H1 (cell line): ENCODE measurements around the gene FBN1. TPM values are rescaled to one million over a fixed set of nuclear protein-coding genes. Genes with fewer than 3 reads are reported as not detected.

Experiments used
- CTCF ChIA-PET: fragments of 300-600 bp; sonication (Branson Sonifier 250); formaldehyde crosslinking; loops from one replicate; lab custom pipeline; 2021; ENCODE audit not compliant: partially characterized antibody; lab: Charles Lee
- POLR2A ChIA-PET: fragments of 300-600 bp; sonication (Branson Sonifier 250); formaldehyde crosslinking; loops from one replicate; lab custom pipeline; 2021; ENCODE audit warnings: inconsistent platforms; ENCODE audit not compliant: partially characterized antibody; lab: Charles Lee
- DNase-seq, 2 experiments: peaks; one replicate each; pipeline versions ENCODE4 v3.0.0 to v3.0.0-alpha.2; 2010 to 2022; ENCODE audit warnings: low spot score in 2 of 2, low read depth in 1 of 2, mixed read lengths in 1 of 2
- FAIRE-seq: peaks from 2 replicates; lab custom pipeline; 2011; peaks lifted over from hg19 to GRCh38; lab: Jason Lieb, UNC
- H2AFZ ChIP-seq: 2 replicates; pipeline ENCODE4 v1.8.1; 2012; ENCODE audit warnings: low read length, inconsistent platforms
- H2AK5ac ChIP-seq: 2 replicates; pipeline ENCODE4 v1.6.1; 2013; ENCODE audit warnings: low read depth, low read length
- H2BK120ac ChIP-seq: replicated peaks from 2 replicates; pipeline ENCODE3; 2013; ENCODE audit warnings: low read depth, low read length, inconsistent platforms
- H2BK12ac ChIP-seq: 2 replicates; pipeline ENCODE4 v1.6.1; 2013; ENCODE audit warnings: low read depth, low read length
- H2BK15ac ChIP-seq: 2 replicates; pipeline ENCODE4 v1.6.1; 2013; ENCODE audit warnings: low read length
- H2BK20ac ChIP-seq: 2 replicates; pipeline ENCODE4 v1.6.1; 2013; ENCODE audit warnings: low read length
- H2BK5ac ChIP-seq: 2 replicates; pipeline ENCODE4 v1.6.1; 2013; ENCODE audit warnings: low read depth, low read length
- H3K14ac ChIP-seq: 2 replicates; pipeline ENCODE4 v1.6.1; 2013; ENCODE audit warnings: inconsistent platforms; ENCODE audit not compliant: insufficient read length
- H3K18ac ChIP-seq: 2 replicates; pipeline ENCODE4 v1.6.1; 2013; ENCODE audit warnings: low read length; ENCODE audit errors: extremely low read depth
- H3K23ac ChIP-seq: 2 replicates; pipeline ENCODE4 v1.6.1; 2013; ENCODE audit warnings: inconsistent platforms; ENCODE audit not compliant: insufficient read length
- H3K23me2 ChIP-seq: 2 replicates; pipeline ENCODE4 v1.6.1; 2013; ENCODE audit warnings: low read depth, low read length
- H3K27ac ChIP-seq: 2 replicates; pipeline ENCODE4 v1.6.1; 2011; ENCODE audit warnings: low read depth, low read length, inconsistent platforms
- H3K27me3 ChIP-seq, 4 experiments: replicated peaks in 1 of 4; 1 replicate in 1 of 4; 2 replicates in 3 of 4; pipeline versions ENCODE4 v1.6.1 to v1.8.1; 2011 to 2013; ENCODE audit warnings: low read length in 3 of 4, mild to moderate bottlenecking in 3 of 4, inconsistent platforms in 2 of 4, mixed read lengths in 2 of 4, moderate library complexity in 1 of 4; ENCODE audit not compliant: control insufficient read depth in 3 of 4, insufficient read depth in 3 of 4; ENCODE audit errors: extremely low read depth in 1 of 4
- H3K36me3 ChIP-seq, 4 experiments: 2 replicates each; pipeline versions ENCODE4 v1.6.1 to v1.8.1; 2011 to 2013; ENCODE audit warnings: mild to moderate bottlenecking in 4 of 4, low read length in 3 of 4, moderate library complexity in 2 of 4, control low read depth in 1 of 4, inconsistent platforms in 1 of 4; ENCODE audit not compliant: insufficient read depth in 4 of 4, control insufficient read depth in 2 of 4
- H3K4ac ChIP-seq: replicated peaks from 2 replicates; pipeline ENCODE3; 2013; ENCODE audit warnings: low read length, low read depth, mixed read lengths, inconsistent platforms; ENCODE audit not compliant: insufficient read length
- H3K4me1 ChIP-seq, 4 experiments: replicated peaks in 1 of 4; 1 replicate in 1 of 4; 2 replicates in 3 of 4; pipeline versions ENCODE4 v1.6.1 to v1.8.1; 2011 to 2013; ENCODE audit warnings: low read length in 3 of 4, inconsistent platforms in 2 of 4, mixed read lengths in 1 of 4; ENCODE audit not compliant: insufficient read depth in 4 of 4, control insufficient read depth in 3 of 4
- H3K4me2 ChIP-seq, 2 experiments: 2 replicates each; pipeline versions ENCODE4 v1.6.1 to v1.8.1; 2011 to 2013; ENCODE audit warnings: low read depth in 2 of 2, low read length in 2 of 2, control low read depth in 1 of 2, inconsistent platforms in 1 of 2, mild to moderate bottlenecking in 1 of 2; ENCODE audit not compliant: insufficient read depth in 1 of 2
- H3K4me3 ChIP-seq, 4 experiments: fragments of 200-600, 300-600 bp in 1 of 4; sonication (generic), shearing (Covaris generic), sonication (Bioruptor Twin) in 1 of 4; 2 replicates each; pipeline versions ENCODE4 v1.5.1 to v1.8.1; 2011 to 2016; ENCODE audit warnings: low read length in 4 of 4, low read depth in 3 of 4, control low read depth in 2 of 4, inconsistent platforms in 2 of 4, mild to moderate bottlenecking in 2 of 4, mixed read lengths in 1 of 4, moderate library complexity in 1 of 4; ENCODE audit not compliant: insufficient read depth in 2 of 4; ENCODE audit errors: extremely low read depth in 1 of 4
- H3K56ac ChIP-seq: replicated peaks from 2 replicates; pipeline ENCODE3; 2013; ENCODE audit warnings: low read depth, mild to moderate bottlenecking, mixed read lengths, low read length, inconsistent platforms; ENCODE audit not compliant: insufficient read length
- H3K79me1 ChIP-seq: 2 replicates; pipeline ENCODE4 v1.6.1; 2013; ENCODE audit warnings: low read depth, low read length, control low read depth
- H3K79me2 ChIP-seq, 2 experiments: 2 replicates each; pipeline versions ENCODE4 v1.6.1 to v1.8.1; 2012 to 2013; ENCODE audit warnings: low read length in 2 of 2, mild to moderate bottlenecking in 2 of 2, inconsistent platforms in 1 of 2; ENCODE audit not compliant: insufficient read depth in 2 of 2, control insufficient read depth in 1 of 2
- H3K9ac ChIP-seq, 4 experiments: replicated peaks in 1 of 4; 1 replicate in 1 of 4; 2 replicates in 3 of 4; pipeline versions ENCODE4 v1.6.1 to v1.8.1; 2011 to 2013; ENCODE audit warnings: low read depth in 3 of 4, low read length in 3 of 4, control low read depth in 2 of 4, mild to moderate bottlenecking in 2 of 4, moderate library complexity in 2 of 4, inconsistent platforms in 1 of 4; ENCODE audit errors: extremely low read depth in 1 of 4
- H3K9me3 ChIP-seq, 2 experiments: 2 replicates each; pipeline versions ENCODE4 v1.6.1 to v1.8.1; 2012 to 2013; ENCODE audit warnings: mild to moderate bottlenecking in 2 of 2, moderate library complexity in 2 of 2, control low read depth in 1 of 2, inconsistent platforms in 1 of 2, low read depth in 1 of 2, low read length in 1 of 2, mixed read lengths in 1 of 2; ENCODE audit not compliant: insufficient read depth in 2 of 2
- H4K20me1 ChIP-seq, 2 experiments: replicated peaks in 1 of 2; 2 replicates each; pipeline versions ENCODE3 to v1.8.1; 2011 to 2013; ENCODE audit warnings: inconsistent platforms in 2 of 2, low read length in 2 of 2, mild to moderate bottlenecking in 1 of 2; ENCODE audit not compliant: insufficient read depth in 2 of 2, control insufficient read depth in 1 of 2
- H4K5ac ChIP-seq: 2 replicates; pipeline ENCODE4 v1.6.1; 2013; ENCODE audit warnings: low read length, low read depth, mixed read lengths, inconsistent platforms; ENCODE audit not compliant: insufficient read length
- H4K8ac ChIP-seq: 2 replicates; pipeline ENCODE4 v1.8.0; 2013; ENCODE audit warnings: mild to moderate bottlenecking, moderate library complexity, low read length, inconsistent platforms; ENCODE audit not compliant: insufficient read depth; ENCODE audit errors: extremely low read depth
- H4K91ac ChIP-seq: replicated peaks from 2 replicates; pipeline ENCODE3; 2013; ENCODE audit warnings: low read length, mixed read lengths, inconsistent platforms; ENCODE audit not compliant: insufficient read length
- CBX8 ChIP-seq: fragments of 300-800, 300-1000 bp; sonication (generic); IDR thresholded peaks from 2 replicates; pipeline ENCODE4 v1.7.1; 2016; ENCODE audit warnings: low read depth, low read length, borderline replicate concordance
- CHD1 ChIP-seq: IDR thresholded peaks from 2 replicates; pipeline ENCODE4 v1.6.1; 2012; ENCODE audit warnings: low read depth, low read length, improper control_type of control experiment
- CTBP2 ChIP-seq: IDR thresholded peaks from 2 replicates; pipeline ENCODE4 v1.7.0; 2011; ENCODE audit warnings: borderline replicate concordance, mild to moderate bottlenecking, moderate library complexity, mixed read lengths, low read length; ENCODE audit not compliant: insufficient read depth, insufficient read length
- EZH2 ChIP-seq: fragments of 200-600 bp; sonication (generic); IDR thresholded peaks from 2 replicates; pipeline ENCODE4 v1.7.1; 2012; ENCODE audit warnings: low read depth, mild to moderate bottlenecking, moderate library complexity, low read length, inconsistent platforms; ENCODE audit not compliant: severe bottlenecking
- FOSL1 ChIP-seq: IDR thresholded peaks from 2 replicates; pipeline ENCODE4 v1.6.1; 2011; ENCODE audit warnings: mild to moderate bottlenecking, low read depth, low read length, moderate library complexity; ENCODE audit not compliant: insufficient read depth
- KDM1A ChIP-seq: fragments of 200-600, 300-600 bp; sonication (generic); IDR thresholded peaks from 2 replicates; pipeline ENCODE4 v1.7.1; 2016; ENCODE audit warnings: mild to moderate bottlenecking, low read length, borderline replicate concordance
- RFX5 ChIP-seq: IDR thresholded peaks from 2 replicates; pipeline ENCODE4 v1.6.1; 2011; ENCODE audit warnings: low read depth, low read length, improper control_type of control experiment, borderline replicate concordance
- YY1 ChIP-seq: IDR thresholded peaks from 2 replicates; pipeline ENCODE4 v1.6.1; 2011; ENCODE audit warnings: low read depth, mild to moderate bottlenecking, low read length
- WGBS, 2 experiments: shearing (Covaris generic) in 1 of 2; methylation state at CpG; one replicate each; pipeline versions ENCODE4 v1.1.6 to v1.1.7; 2013 to 2015; ENCODE audit warnings: low lambda C conversion rate in 2 of 2, mixed read lengths in 2 of 2, inconsistent platforms in 1 of 2, low coverage in 1 of 2, missing lambda C conversion rate in 1 of 2; ENCODE audit not compliant: insufficient replicate concordance in 2 of 2, insufficient coverage in 1 of 2, insufficient read length in 1 of 2; ENCODE audit errors: extremely low coverage in 1 of 2, missing lambda C conversion rate in 1 of 2; 5-methylcytosine and 5-hydroxymethylcytosine counted together
- polyA plus RNA-seq, 7 experiments: library from polyadenylated mRNA; depleted of rRNA in 3 of 7; stranded (reverse) in 5 of 7; unstranded in 2 of 7; fragments of >200 nt in 5 of 7; fragments of 200-250 nt in 2 of 7; gene quantifications; 1 replicate in 5 of 7; 2 replicates in 1 of 7; 4 replicates in 1 of 7; pipeline versions ENCODE4 v1.2.1 to v1.2.3, GENCODE V29; 2011 to 2013; ENCODE audit warnings: missing spikeins in 2 of 7, mixed read lengths in 2 of 7
- total RNA-seq: library from RNA; stranded (reverse); fragmentation: NEBNext Ultra II Directional; extraction: Animal tissue kit (Norgen Biotek cat#: 25700); gene quantifications from 2 replicates; pipeline ENCODE4 v1.2.1, GENCODE V29; 2021
- TF ChIP-seq, protein P1 (sequence below): IDR thresholded peaks from 2 replicates; pipeline ENCODE4 v1.6.1; 2012; ENCODE audit warnings: inconsistent platforms
- TF ChIP-seq, protein P2 (sequence below): IDR thresholded peaks from 2 replicates; pipeline ENCODE4 v1.6.1; 2012; ENCODE audit warnings: low read length, inconsistent platforms
- TF ChIP-seq, protein P3 (sequence below): IDR thresholded peaks from 2 replicates; pipeline ENCODE4 v1.6.1; 2012; ENCODE audit warnings: inconsistent platforms

FBN1 gene
- total and polyA plus RNA-seq, 2 of the 8 experiments (the other 6 are each of a cell fraction or from before 2014, with no cell fraction given): 3.0 to 4.0 TPM

DNA sequence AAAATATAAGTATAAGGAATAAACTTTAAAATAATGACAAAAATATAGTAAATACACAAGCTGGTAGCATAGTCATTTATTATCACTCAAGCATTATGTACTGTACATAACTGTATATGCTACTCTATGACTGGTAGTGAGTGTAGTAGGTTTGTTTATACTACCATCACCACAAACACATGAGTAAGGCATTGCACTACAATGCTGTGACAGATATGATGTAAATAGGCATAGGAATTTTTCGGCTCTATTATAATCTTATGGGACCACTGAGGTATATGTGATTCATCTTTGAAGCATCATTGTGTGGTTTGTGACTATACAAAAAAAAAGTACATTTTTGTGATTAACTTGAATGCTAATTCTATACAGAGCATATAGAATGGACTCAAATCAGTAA lies 35.3 kb upstream of the FBN1 start:
- no peak overlapping the region for H3K23ac ChIP-seq
- H3K27ac ChIP-seq: no peak overlapping the region
- H4K5ac ChIP-seq: no peak overlapping the region
- H4K91ac ChIP-seq: no peak overlapping the region
- no peak overlapping the region for H4K8ac ChIP-seq
- H3K4ac ChIP-seq: no peak overlapping the region
- H3K27me3 ChIP-seq: peaks cover 0 to 1% (median 0%) of the 10 kb centered on the region in 4 experiments; a peak in 1 of 7 replicates
- FAIRE-seq: no peak
- H3K79me2 ChIP-seq: no peaks in the 10 kb centered on the region
- no peak overlapping the region for H3K4me2 ChIP-seq
- H3K23me2 ChIP-seq: no peaks in the 10 kb centered on the region; the same call in 1 of the 2 replicates
- no peaks in the 10 kb centered on the region for H3K4me1 ChIP-seq
- H2BK15ac ChIP-seq: no peak overlapping the region
- H4K20me1 ChIP-seq: no peaks in the 10 kb centered on the region
- no peak overlapping the region for H2AK5ac ChIP-seq
- H3K14ac ChIP-seq: no peak overlapping the region
- no peak overlapping the region for H2AFZ ChIP-seq
- H2BK12ac ChIP-seq: no peak overlapping the region
- DNase-seq: no peak
- no peak overlapping the region for H2BK20ac ChIP-seq
- no peak overlapping the region for H3K18ac ChIP-seq
- no peak overlapping the region for H3K56ac ChIP-seq
- H2BK5ac ChIP-seq: no peak overlapping the region
- no peak overlapping the region for H3K4me3 ChIP-seq
- no peak overlapping the region for H2BK120ac ChIP-seq
- no peak overlapping the region for H3K9ac ChIP-seq
- 96% methylated on average over 1 of the region's 1 CpG; no CpG with 5 or more reads in 1 of the 2 experiments for WGBS, 2 experiments
- no peaks in the 10 kb centered on the region for H3K79me1 ChIP-seq
- H3K9me3 ChIP-seq: no peaks in the 10 kb centered on the region
- CTCF ChIA-PET: interaction anchor here (0.5 kb wide), 1 partner anchor 128 kb away, joined by 3 read pairs; no protein-coding TSS in a partner anchor
- H3K36me3 ChIP-seq: no peaks in the 10 kb centered on the region
- POLR2A ChIA-PET: no interaction called here
- TF ChIP-seq, protein P1, sequence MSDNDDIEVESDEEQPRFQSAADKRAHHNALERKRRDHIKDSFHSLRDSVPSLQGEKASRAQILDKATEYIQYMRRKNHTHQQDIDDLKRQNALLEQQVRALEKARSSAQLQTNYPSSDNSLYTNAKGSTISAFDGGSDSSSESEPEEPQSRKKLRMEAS: no peak
- TF ChIP-seq FOSL1: no peak
- no peak for TF ChIP-seq RFX5
- TF ChIP-seq YY1: no peak
- TF ChIP-seq, protein P2, sequence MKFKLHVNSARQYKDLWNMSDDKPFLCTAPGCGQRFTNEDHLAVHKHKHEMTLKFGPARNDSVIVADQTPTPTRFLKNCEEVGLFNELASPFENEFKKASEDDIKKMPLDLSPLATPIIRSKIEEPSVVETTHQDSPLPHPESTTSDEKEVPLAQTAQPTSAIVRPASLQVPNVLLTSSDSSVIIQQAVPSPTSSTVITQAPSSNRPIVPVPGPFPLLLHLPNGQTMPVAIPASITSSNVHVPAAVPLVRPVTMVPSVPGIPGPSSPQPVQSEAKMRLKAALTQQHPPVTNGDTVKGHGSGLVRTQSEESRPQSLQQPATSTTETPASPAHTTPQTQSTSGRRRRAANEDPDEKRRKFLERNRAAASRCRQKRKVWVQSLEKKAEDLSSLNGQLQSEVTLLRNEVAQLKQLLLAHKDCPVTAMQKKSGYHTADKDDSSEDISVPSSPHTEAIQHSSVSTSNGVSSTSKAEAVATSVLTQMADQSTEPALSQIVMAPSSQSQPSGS: no peak
- TF ChIP-seq, protein P3, sequence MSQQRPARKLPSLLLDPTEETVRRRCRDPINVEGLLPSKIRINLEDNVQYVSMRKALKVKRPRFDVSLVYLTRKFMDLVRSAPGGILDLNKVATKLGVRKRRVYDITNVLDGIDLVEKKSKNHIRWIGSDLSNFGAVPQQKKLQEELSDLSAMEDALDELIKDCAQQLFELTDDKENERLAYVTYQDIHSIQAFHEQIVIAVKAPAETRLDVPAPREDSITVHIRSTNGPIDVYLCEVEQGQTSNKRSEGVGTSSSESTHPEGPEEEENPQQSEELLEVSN: no peak
- no peak for TF ChIP-seq CBX8
- no peak for TF ChIP-seq KDM1A
- TF ChIP-seq CTBP2: no peak
- no peak for TF ChIP-seq CHD1
- TF ChIP-seq EZH2: no peak
